CD4-positive, alpha-beta T cell treated with Interleukin-1 beta for 1 hour (primary cell): ENCODE data around the gene PCDH1.

ENCODE experiments used
- DNase-seq, 2 donors: peaks; one replicate each; pipeline ENCODE4 v3.0.0-alpha.2; 2020 to 2022

Gene PCDH1

GRCh38 chr5:141805874-141806595, 72.2 kb downstream of the PCDH1 start:
- no peak for DNase-seq

- DNase-seq, result no peak
Observed at GRCh38 chr5:141804475-141804874, 73.7 kb downstream of the PCDH1 start.
